OCI-LY3 (cell line): ENCODE data around the gene CSTF3.
"Not testable (repeated sequence)": the region's sequence is repeated elsewhere in the genome, so short reads cannot be mapped to it uniquely, and the experiment has no call there.

Experiments used
- H2AFZ ChIP-seq: fragments of 200-600, 300-600 bp; shearing (Covaris generic); 2 replicates; pipeline ENCODE4 v1.6.0; 2014; ENCODE audit warnings: antibody characterized with exemption, low read depth, low read length
- H3K27ac ChIP-seq: fragments of 200-600, 300-600 bp; sonication (generic); 2 replicates; pipeline ENCODE4 v1.5.1; 2014; ENCODE audit warnings: mild to moderate bottlenecking, low read length, moderate library complexity, mixed read lengths
- H3K27me3 ChIP-seq: fragments of 200-600, 300-600 bp; sonication (generic); 2 replicates; pipeline ENCODE4 v1.6.1; 2014; ENCODE audit warnings: low read depth, low read length, mixed read lengths
- H3K36me3 ChIP-seq: fragments of 200-600, 300-600 bp; sonication (generic); replicated peaks from 2 replicates; pipeline ENCODE3; 2014; ENCODE audit warnings: low read depth, low read length, mixed read lengths
- H3K4me1 ChIP-seq: fragments of 300-600, 200-600 bp; sonication (generic); 2 replicates; pipeline ENCODE4 v1.6.1; 2014; ENCODE audit warnings: low read length, mixed read lengths
- H3K4me2 ChIP-seq: fragments of 200-600, 300-600 bp; sonication (generic); 2 replicates; pipeline ENCODE4 v1.6.1; 2014; ENCODE audit warnings: low read length, mixed read lengths
- H3K4me3 ChIP-seq: fragments of 300-600, 200-600 bp; sonication (generic); 2 replicates; pipeline ENCODE4 v1.5.1; 2014; ENCODE audit warnings: antibody characterized with exemption, mild to moderate bottlenecking, low read length, moderate library complexity
- H3K79me2 ChIP-seq: fragments of 300-600, 200-600 bp; shearing (Covaris generic); 2 replicates; pipeline ENCODE4 v1.6.1; 2014; ENCODE audit warnings: mild to moderate bottlenecking, low read length, mixed read lengths
- H3K9ac ChIP-seq: fragments of 300-600, 200-600 bp; shearing (Covaris generic); 2 replicates; pipeline ENCODE4 v1.6.0; 2014; ENCODE audit warnings: mild to moderate bottlenecking, low read length, moderate library complexity
- H3K9me3 ChIP-seq: fragments of 200-600, 300-600 bp; shearing (Covaris generic); 2 replicates; pipeline ENCODE4 v1.6.1; 2014; ENCODE audit warnings: low read length, mixed read lengths; ENCODE audit not compliant: insufficient read depth
- H4K20me1 ChIP-seq: fragments of 200-600, 300-600 bp; sonication (generic); 2 replicates; pipeline ENCODE4 v1.6.1; 2016; ENCODE audit warnings: low read length, mixed read lengths; ENCODE audit not compliant: insufficient read depth
- CTCF ChIP-seq: fragments of 200-600, 300-600 bp; sonication (generic); IDR thresholded peaks from 2 replicates; pipeline ENCODE4 v1.5.1; 2014; ENCODE audit warnings: antibody characterized with exemption, low read length, low read depth
- EZH2phosphoT487 ChIP-seq: fragments of 200-600 bp; shearing (Covaris generic); IDR thresholded peaks from 2 replicates; pipeline ENCODE4 v1.6.1; 2018; ENCODE audit warnings: antibody characterized with exemption, mixed run types, low read depth

Gene CSTF3

DNA sequence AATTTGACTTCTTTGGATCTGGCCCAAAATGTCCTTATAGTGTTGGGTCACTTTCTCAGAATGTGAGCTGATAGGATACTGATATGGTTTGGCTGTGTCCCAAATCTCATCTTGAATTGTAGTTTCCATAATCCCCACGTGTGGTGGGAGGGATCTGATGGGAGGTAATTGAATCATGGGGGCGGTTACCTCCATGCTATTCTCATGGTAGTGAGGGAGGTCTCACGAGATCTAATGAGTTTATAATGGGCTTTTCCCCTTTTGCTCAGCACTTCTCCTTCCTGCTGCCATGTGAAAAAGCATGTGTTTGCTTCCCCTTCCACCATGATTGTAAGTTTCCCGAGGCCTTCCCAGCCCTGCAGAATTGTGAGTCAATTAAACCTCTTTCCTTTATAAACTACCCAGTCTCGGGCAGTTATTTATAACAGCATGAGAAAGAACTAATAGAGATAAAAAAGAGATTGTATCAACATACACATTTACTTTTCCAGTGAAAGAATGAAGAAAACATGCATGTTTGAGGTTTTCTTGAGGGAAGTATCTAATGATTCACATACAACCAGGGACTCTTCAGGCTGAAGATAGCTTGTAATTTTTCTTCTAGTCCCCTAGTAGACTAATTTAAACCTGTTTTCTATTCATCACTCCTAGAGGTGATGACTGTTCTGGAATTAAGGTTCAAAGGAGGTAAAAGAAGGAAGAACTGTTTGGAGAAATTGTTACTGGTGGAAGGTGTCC, 17.3 kb upstream of the CSTF3 start:
- Histone ChIP-seq H3K27me3 (no peaks in the 10 kb centered on the region), H3K4me2 (no peak overlapping the region), H3K9ac (no peak overlapping the region), H3K9me3 (no peaks in the 10 kb centered on the region), H3K4me3 (no peak overlapping the region), H3K4me1 (no peaks in the 10 kb centered on the region), H3K36me3 (no peaks in the 10 kb centered on the region), H3K79me2 (no peaks in the 10 kb centered on the region), H3K27ac (no peak overlapping the region), H4K20me1 (no peaks in the 10 kb centered on the region), H2AFZ (no peak overlapping the region)
- TF ChIP-seq CTCF (no peak), EZH2phosphoT487 (no peak)

DNA sequence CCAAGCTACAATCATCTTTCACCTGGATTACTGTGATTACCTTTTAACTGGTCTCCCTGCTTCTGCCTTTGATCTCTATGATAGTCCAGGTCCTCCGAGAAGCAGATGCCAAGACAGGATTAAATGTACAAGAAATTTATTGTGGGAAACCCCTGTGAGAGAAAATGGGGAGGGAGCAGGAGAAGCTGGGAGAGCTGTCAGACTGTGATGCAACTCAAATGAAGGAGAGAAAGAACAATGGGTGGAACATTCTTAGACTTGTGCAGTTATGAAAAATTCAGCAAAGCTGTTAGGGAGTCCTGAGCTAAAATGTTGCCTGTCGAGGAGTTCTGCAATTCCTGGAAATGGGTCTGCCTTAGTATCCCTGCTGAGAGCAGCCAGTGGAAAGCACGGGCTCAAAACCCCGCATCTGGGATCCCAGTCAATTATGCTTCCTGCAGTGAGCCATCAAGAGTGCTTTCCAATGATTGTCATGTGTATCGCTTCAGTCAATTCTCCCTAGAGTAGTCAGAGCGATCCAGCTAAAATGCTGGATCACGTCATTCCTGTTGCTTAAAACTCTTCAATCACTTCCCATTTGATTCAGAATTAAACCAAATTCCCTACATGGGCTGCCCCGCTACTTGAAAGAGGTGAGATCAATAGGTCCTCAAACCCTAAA, 16.5 kb upstream of the CSTF3 start:
- Histone ChIP-seq H3K9me3 (no peaks in the 10 kb centered on the region), H3K4me3 (no peak overlapping the region), H3K27me3 (no peaks in the 10 kb centered on the region), H4K20me1 (no peaks in the 10 kb centered on the region), H2AFZ (no peak overlapping the region), H3K79me2 (no peaks in the 10 kb centered on the region), H3K9ac (no peak overlapping the region), H3K4me1 (no peaks in the 10 kb centered on the region), H3K4me2 (no peak overlapping the region), H3K36me3 (no peaks in the 10 kb centered on the region), H3K27ac (no peak overlapping the region)
- TF ChIP-seq EZH2phosphoT487 (no peak), CTCF (no peak)

- not testable (repeated sequence) for H3K27me3 ChIP-seq, H3K9me3 ChIP-seq, H2AFZ ChIP-seq, H3K79me2 ChIP-seq, H3K4me1 ChIP-seq, H3K9ac ChIP-seq, H4K20me1 ChIP-seq, H3K4me3 ChIP-seq, H3K27ac ChIP-seq, H3K36me3 ChIP-seq, H3K4me2 ChIP-seq
Measured at GRCh38 chr11:33176760-33177159, 15.5 kb upstream of the CSTF3 start.

DNA sequence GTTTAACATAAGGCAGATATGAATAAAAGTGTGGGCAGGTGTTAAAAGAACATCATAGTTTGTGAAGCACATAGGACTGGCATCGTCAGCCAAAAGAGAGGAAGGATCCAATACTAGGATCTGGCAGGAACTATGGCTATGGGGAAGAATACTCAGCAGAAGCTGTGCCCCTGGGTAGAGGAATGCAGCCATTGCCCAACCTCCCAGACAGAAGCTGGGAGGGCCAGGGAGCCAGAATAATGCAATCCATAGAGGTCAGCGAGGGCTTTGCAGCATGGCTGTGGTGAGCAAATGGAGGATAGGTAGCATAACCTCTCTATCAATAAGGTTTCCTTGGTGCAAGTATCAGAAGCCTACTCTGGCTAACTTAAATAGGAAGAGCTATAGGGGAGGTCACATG, 11.7 kb upstream of the CSTF3 start:
- H3K79me2 ChIP-seq: no peaks in the 10 kb centered on the region
- no peak overlapping the region for H3K9ac ChIP-seq
- no peak overlapping the region for H3K4me2 ChIP-seq
- H3K27me3 ChIP-seq: no peaks in the 10 kb centered on the region
- H3K4me1 ChIP-seq: no peaks in the 10 kb centered on the region
- no peak overlapping the region for H2AFZ ChIP-seq
- no peaks in the 10 kb centered on the region for H3K9me3 ChIP-seq
- TF ChIP-seq CTCF (no peak), EZH2phosphoT487 (no peak)
- no peak overlapping the region for H3K27ac ChIP-seq
- H4K20me1 ChIP-seq: no peaks in the 10 kb centered on the region
- no peaks in the 10 kb centered on the region for H3K36me3 ChIP-seq
- no peak overlapping the region for H3K4me3 ChIP-seq
